HG03045 (cell line): ENCODE data around the gene FBXO8.

Source experiments
- ATAC-seq: cut with Tn5 transposase; IDR thresholded peaks from one replicate; pipeline ENCODE4 v1.9.1; 2021; ENCODE audit warnings: mild to moderate bottlenecking, moderate library complexity; ENCODE audit not compliant: unreplicated experiment

FBXO8 gene

GRCh38 chr4:174248407-174248806 lies 35.1 kb downstream of the FBXO8 start:
- ATAC-seq, result no peak

GRCh38 chr4:174245714-174246113 lies 37.8 kb downstream of the FBXO8 start:
- ATAC-seq, result no peak

GRCh38 chr4:174244441-174244840 lies 39.0 kb downstream of the FBXO8 start:
- ATAC-seq, result no peak

GRCh38 chr4:174241162-174241561 lies 42.3 kb downstream of the FBXO8 start:
- no peak for ATAC-seq

GRCh38 chr4:174236359-174236758 lies 47.1 kb downstream of the FBXO8 start:
- ATAC-seq, result no peak

GRCh38 chr4:174230680-174231079 lies 52.8 kb downstream of the FBXO8 start:
- ATAC-seq, result no peak

GRCh38 chr4:174230148-174230547 lies 53.3 kb downstream of the FBXO8 start:
- ATAC-seq, result no peak

- no peak for ATAC-seq
These were observed 54.5 kb downstream of the FBXO8 start for GRCh38 chr4:174228988-174229387.

- no peak for ATAC-seq
These were observed 58.0 kb downstream of the FBXO8 start for GRCh38 chr4:174225349-174226049.

- no peak for ATAC-seq
These were observed 58.9 kb downstream of the FBXO8 start for GRCh38 chr4:174224550-174224949.

- ATAC-seq, result peak; percentile 67
These were observed 61.1 kb downstream of the FBXO8 start for GRCh38 chr4:174222266-174222872.

- no peak for ATAC-seq
These were observed 65.2 kb downstream of the FBXO8 start for GRCh38 chr4:174218127-174218790.

- ATAC-seq, result no peak
These were observed 66.0 kb downstream of the FBXO8 start for GRCh38 chr4:174217273-174218126.

GRCh38 chr4:174216799-174217272 lies 66.6 kb downstream of the FBXO8 start:
- ATAC-seq, result no peak

- ATAC-seq, result no peak
These were observed 67.3 kb downstream of the FBXO8 start for GRCh38 chr4:174215961-174216680.

- ATAC-seq, result no peak
These were observed 68.4 kb downstream of the FBXO8 start for GRCh38 chr4:174215057-174215456.

- ATAC-seq, result peak; percentile 44
These were observed 69.2 kb downstream of the FBXO8 start for GRCh38 chr4:174214101-174214878.

- ATAC-seq, result no peak
These were observed 69.8 kb downstream of the FBXO8 start for GRCh38 chr4:174213731-174214100.

- no peak for ATAC-seq
These were observed 71.4 kb downstream of the FBXO8 start for GRCh38 chr4:174212061-174212460.

GRCh38 chr4:174211622-174212044 lies 71.8 kb downstream of the FBXO8 start:
- ATAC-seq, result no peak
